ENCODE measurements around the gene NKX2-3.

GRCh38 chr10:99540657-99541531 lies 8.2 kb downstream of the NKX2-3 start:
- no peak for TF ChIP-seq CTCF (IDR thresholded peaks at IDR 0.05)
- no peak for TF ChIP-seq POLR2A (IDR thresholded peaks at IDR 0.05)
- no peak for TF ChIP-seq POLR2AphosphoS5 (IDR thresholded peaks at IDR 0.05)
- TF ChIP-seq EP300 (IDR thresholded peaks at IDR 0.05): no peak
